ENCODE results near the gene TEX35. TPM values are rescaled to one million over a fixed set of nuclear protein-coding genes. Genes with fewer than 3 reads are reported as not detected.

TEX35 gene
- total and polyA plus RNA-seq, 4 donors: not detected

GRCh38 chr1:178527117-178527516 lies 14.2 kb downstream of the TEX35 start:
- no peak for ATAC-seq (ENCODE audit: insufficient read depth, low FRiP score)
- no peak for TF ChIP-seq CTCF (IDR thresholded peaks at IDR 0.05; ENCODE audit: control extremely low read depth, extremely low read depth)
- WGBS, 2 donors: 89 to 92% methylated on average over 4 of the region's 4 CpGs
- Histone ChIP-seq H3K9ac (ENCODE audit: insufficient read depth in 1 of 2, low read length in 2 of 2) (no peak overlapping the region), H3K36me3 (ENCODE audit: control insufficient read depth in 4 of 4, insufficient read depth in 4 of 4, low read length in 4 of 4) (no peaks in the 10 kb centered on the region), H3K9me3 (ENCODE audit: control insufficient read depth in 4 of 4, insufficient read depth in 3 of 4, low read length in 3 of 4) (no peaks in the 10 kb centered on the region), H3K27ac (ENCODE audit: low read depth in 1 of 2, low read length in 1 of 2) (no peak overlapping the region), H3K27me3 (ENCODE audit: control insufficient read depth in 3 of 3, insufficient read depth in 3 of 3, low read length in 2 of 3) (no peaks in the 10 kb centered on the region), H3K4me3 (no peak overlapping the region), H3K4me1 (ENCODE audit: control insufficient read depth in 5 of 5, insufficient read depth in 5 of 5, low read length in 5 of 5) (peaks cover 0 to 5% (median 0%) of the 10 kb centered on the region in 5 donors)
- no peak for DNase-seq

- Histone ChIP-seq H3K36me3 (ENCODE audit: control insufficient read depth in 4 of 4, insufficient read depth in 4 of 4, low read length in 4 of 4) (no peaks in the 10 kb centered on the region), H3K27ac (ENCODE audit: low read depth in 1 of 2, low read length in 1 of 2) (no peak overlapping the region), H3K9ac (ENCODE audit: insufficient read depth in 1 of 2, low read length in 2 of 2) (no peak overlapping the region), H3K4me1 (ENCODE audit: control insufficient read depth in 5 of 5, insufficient read depth in 5 of 5, low read length in 5 of 5) (peaks cover 0 to 5% (median 0%) of the 10 kb centered on the region in 5 donors), H3K9me3 (ENCODE audit: control insufficient read depth in 4 of 4, insufficient read depth in 3 of 4, low read length in 3 of 4) (no peaks in the 10 kb centered on the region), H3K27me3 (ENCODE audit: control insufficient read depth in 3 of 3, insufficient read depth in 3 of 3, low read length in 2 of 3) (no peaks in the 10 kb centered on the region), H3K4me3 (no peak overlapping the region)
- DNase-seq: no peak
- TF ChIP-seq CTCF (IDR thresholded peaks at IDR 0.05; ENCODE audit: control extremely low read depth, extremely low read depth): no peak
- ATAC-seq (ENCODE audit: insufficient read depth, low FRiP score): no peak
- 84 to 89% methylated on average over 10 of the region's 10 CpGs for WGBS, 2 donors
Measured at GRCh38 chr1:178528228-178528952, 15.5 kb downstream of the TEX35 start.

GRCh38 chr1:178528953-178529335 lies 16.0 kb downstream of the TEX35 start:
- Histone ChIP-seq H3K9ac (ENCODE audit: insufficient read depth in 1 of 2, low read length in 2 of 2) (no peak overlapping the region), H3K27ac (ENCODE audit: low read depth in 1 of 2, low read length in 1 of 2) (no peak overlapping the region), H3K4me3 (no peak overlapping the region), H3K9me3 (ENCODE audit: control insufficient read depth in 4 of 4, insufficient read depth in 3 of 4, low read length in 3 of 4) (no peaks in the 10 kb centered on the region), H3K4me1 (ENCODE audit: control insufficient read depth in 5 of 5, insufficient read depth in 5 of 5, low read length in 5 of 5) (peaks cover 0 to 5% (median 0%) of the 10 kb centered on the region in 5 donors), H3K36me3 (ENCODE audit: control insufficient read depth in 4 of 4, insufficient read depth in 4 of 4, low read length in 4 of 4) (no peaks in the 10 kb centered on the region), H3K27me3 (ENCODE audit: control insufficient read depth in 3 of 3, insufficient read depth in 3 of 3, low read length in 2 of 3) (no peaks in the 10 kb centered on the region)
- no peak for ATAC-seq (ENCODE audit: insufficient read depth, low FRiP score)
- 82 to 100% methylated on average over 4 of the region's 4 CpGs for WGBS, 2 donors
- DNase-seq: no peak
- no peak for TF ChIP-seq CTCF (IDR thresholded peaks at IDR 0.05; ENCODE audit: control extremely low read depth, extremely low read depth)

Data from lung (tissue), 12 donors.